ENCODE results near the gene ZIC5.

Gene ZIC5

DNA sequence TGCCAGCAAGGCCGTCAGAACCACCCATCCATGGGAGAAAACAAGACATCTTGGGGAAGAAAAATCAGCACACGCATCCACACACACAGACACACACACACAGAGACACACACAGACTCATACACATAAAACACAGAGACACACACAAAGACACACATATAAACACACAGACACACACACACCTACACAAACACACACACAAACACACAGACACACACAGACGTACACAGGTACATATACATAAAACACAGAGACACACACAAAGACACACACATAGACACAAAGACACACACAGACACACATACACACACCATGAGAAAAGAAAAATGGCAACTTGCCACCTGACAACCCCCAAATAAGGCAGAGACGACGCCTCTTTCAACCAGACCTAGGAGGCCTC is 40.6 kb downstream of the ZIC5 start:
- DNase-seq, result no peak

DNA sequence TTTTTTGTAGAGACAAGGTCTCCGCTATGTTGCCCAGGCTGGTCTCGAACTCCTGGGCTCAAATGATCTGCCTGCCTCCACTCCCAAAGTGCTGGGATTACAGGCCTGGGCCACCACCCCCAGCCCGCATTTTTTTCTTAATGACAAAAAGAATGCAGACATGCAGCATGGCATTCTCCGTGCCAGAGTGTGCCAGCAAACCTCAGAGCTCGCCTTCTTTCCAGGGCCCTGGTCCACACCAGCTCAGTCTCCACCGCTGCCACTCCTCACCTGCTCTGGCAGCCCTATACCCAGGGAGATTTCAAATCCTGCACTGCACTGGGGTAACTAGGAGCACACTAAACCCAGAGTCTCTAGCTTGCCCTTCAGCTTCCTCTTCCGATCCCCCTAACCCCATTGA is 41.7 kb downstream of the ZIC5 start:
- no peak for DNase-seq

DNA sequence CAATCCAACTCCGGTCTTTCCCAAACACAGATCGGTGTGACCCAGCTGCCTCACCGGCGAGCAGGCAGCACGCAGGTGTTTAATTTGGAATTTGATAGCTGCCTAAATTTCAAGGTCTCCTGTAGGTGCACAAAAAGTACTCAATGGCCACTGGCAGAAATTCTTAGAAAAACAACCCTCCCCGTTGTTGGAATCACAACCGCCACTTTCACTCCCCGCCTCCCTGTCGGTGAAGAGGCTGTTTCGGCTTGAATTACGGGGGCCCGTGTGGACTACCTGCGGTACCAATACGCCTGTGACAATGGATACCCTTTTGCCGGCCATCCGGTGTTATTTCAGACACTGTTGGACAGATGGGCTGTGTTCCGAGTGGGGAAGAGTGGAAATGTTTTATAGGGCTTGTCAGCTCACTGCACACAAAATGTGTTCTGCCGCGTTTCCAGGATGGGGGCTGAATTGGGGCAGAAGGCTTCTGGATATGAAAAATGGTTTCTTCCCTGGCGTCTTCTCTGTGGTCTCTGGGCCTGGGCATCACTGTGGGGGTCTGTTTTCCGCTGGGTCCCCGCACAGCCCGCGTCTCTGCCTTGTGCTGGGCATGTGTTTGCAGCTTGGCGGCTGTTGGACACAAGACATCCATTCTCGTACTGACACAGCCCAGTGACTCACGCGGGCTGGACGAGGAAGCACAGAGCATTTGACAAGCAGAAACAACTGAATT is 45.4 kb downstream of the ZIC5 start:
- DNase-seq, result peak; percentile 40

DNA sequence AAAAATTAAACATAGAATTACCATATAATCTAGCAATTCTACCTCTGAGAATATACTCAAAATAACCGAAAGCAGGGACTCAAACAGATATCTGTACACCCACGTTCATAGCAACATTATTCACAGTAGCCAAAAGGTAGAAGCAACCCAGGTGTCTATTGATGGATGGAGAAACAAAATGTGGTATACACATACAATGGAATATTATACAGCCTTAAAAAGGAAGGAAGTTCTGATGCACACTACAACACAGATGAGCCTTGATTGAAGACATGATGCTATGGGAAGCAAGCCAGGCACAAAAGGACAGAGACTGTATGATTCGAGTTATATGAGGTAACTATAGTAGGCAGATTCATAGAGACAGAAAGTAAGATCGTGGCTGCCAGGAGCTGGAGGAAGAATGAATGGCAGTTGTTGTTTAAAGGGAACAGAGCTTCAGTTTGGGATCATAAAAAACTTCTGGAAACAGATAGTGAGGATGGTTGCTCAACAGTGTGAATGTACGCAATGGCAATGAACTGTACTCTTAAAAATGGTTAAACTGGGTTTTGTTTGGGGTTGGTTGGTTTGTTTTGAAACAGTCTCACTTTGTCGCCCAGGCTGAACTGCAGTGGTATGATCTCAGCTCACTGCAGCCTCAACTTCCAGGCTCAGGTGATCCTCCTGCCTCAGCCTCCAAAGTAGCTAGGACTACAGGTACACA is 47.5 kb downstream of the ZIC5 start:
- no peak for DNase-seq

DNA sequence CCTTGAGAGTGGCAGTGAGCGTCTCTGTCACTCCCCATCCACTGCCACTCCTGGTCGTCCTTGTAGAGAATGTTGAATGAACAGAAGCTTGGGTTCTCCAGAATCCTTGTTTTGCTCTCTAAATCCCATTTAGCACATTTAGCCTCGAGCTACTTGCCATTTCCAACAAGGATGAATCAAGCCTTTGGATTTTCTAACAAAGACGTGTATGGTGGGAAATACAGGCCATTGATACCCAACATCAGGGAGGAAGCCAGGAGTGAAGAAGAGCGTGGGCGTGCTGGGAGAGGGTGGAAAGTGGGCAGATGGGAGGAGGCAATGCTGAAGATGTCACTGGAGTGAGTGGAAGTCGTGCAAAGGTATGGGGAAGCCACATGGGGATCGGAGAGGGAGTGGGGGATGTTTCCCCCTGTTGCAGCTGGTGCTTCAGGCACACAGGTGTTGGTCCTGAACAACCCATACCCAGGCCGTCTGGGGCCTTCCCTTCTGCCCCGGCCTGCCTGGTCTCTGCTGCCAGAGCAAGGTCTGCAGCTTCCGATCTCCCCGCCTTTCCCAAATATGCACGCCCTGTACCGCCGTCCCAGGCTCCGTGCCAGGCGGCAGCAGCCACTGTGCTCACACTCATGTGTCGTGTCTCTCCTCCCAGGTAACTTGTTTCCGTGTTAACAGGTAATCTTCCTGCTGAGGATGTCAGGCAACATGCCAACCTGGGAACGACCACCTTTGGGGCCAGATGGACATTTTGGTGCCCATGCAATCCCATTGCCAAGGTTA is 48.7 kb downstream of the ZIC5 start:
- no peak for DNase-seq

DNA sequence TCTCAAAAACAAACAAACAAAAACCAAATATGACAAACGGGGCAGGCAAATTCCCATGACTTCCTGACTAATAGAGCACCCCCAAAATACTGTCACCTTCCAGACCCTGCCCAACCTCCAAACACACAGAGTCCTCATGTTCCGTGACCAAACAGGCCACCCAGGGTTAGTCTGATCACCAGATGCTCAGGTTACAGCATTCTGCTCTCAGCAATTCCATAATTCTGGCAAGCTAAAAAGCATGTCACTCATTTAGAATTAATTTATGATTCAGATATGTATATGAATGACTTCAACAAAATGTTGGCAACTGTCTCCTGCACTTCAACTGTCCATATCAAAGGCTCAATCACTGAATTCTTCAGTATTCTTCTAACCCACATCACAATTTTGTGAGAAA is 52.4 kb downstream of the ZIC5 start:
- DNase-seq, result no peak

DNA sequence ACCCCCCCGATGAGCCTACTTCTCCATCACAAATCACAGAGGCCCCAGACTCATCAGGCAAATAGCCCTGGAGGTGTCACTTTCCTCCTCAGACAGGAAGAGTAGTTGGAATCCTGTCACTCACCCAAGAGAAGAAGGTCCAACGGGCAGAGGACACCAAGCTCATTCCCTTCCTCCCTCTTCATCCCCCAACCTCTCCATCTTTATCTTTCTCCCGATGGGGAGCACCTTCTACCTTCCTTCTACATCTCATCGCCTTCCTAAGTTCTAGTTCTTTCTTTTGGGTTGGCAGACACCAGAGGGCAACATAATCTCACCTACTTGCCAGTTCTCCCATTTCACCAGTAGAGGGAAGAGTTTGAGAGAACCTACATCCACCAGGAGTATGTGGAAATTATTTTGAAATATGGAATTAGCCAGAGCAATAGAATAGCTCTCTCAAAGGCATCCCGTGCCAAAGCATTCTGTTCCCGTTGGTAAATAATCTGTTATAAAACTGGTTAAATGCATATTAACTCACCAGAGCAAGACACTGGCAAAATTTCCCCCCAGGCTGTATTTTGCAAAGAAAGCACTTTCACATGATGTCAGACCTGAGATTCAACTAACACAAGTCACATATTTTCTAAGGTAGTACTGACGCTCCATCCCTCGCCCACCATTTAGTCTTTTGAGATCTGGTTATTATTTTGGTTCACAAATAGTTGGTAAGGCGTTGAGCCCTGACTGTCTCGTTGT is 55.0 kb downstream of the ZIC5 start:
- peak; percentile 52 for DNase-seq

DNA sequence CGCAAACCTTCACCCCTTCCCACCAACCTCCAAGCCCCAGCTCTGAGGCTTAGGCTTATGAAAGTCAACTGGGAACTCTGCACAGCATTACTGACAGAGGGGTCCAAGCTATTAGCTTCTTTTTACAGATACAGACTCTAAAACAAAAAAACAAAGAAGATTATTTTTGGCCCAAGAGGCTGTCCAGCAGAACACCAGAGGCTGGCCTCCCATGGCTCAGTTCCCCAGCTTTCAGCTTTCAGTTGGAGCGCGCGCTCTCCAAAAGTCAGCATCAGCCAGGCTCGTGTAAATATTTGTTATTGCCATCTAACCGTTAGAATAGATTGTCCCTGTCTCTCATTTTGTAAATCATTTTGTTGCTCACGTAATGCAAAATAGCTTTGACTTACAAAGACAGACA is 58.4 kb downstream of the ZIC5 start:
- DNase-seq, result peak; percentile 18

Measured in NCI-H510A treated with DMSO at 0.1 percent for 48 hours (cell line).